GM12878 (cell line): ENCODE measurements around the gene PAK2. TPM values are rescaled to one million over a fixed set of nuclear protein-coding genes. Genes with fewer than 3 reads are reported as not detected.

ENCODE experiments used
- BCL3 ChIP-seq: IDR thresholded peaks from 2 replicates; pipeline ENCODE4 v1.6.1; 2011; ENCODE audit warnings: borderline replicate concordance, low read depth, mild to moderate bottlenecking, moderate library complexity, low read length; ENCODE audit not compliant: insufficient read depth, poor library complexity, severe bottlenecking
- CHD2 ChIP-seq: IDR thresholded peaks from 2 replicates; pipeline ENCODE4 v1.6.1; 2011; ENCODE audit warnings: low read depth, low read length, improper control_type of control experiment, borderline replicate concordance
- FOS ChIP-seq: IDR thresholded peaks from 3 replicates; pipeline ENCODE4 v1.6.1; 2011; ENCODE audit warnings: borderline replicate concordance; ENCODE audit not compliant: insufficient read length; ENCODE audit errors: extremely low read depth
- HDGF ChIP-seq: fragments of 450-650 bp; IDR thresholded peaks from 2 replicates; pipeline ENCODE4 v1.6.1; 2016; ENCODE audit warnings: antibody characterized with exemption
- HSF1 ChIP-seq: fragments of 150-350 bp; IDR thresholded peaks from 2 replicates; pipeline ENCODE4 v1.6.1; 2014; ENCODE audit warnings: mild to moderate bottlenecking, low read depth, low read length
- IKZF1 ChIP-seq: fragments of 450-650 bp; conservative IDR thresholded peaks from 2 replicates; pipeline ENCODE4 v1.6.1; 2017; ENCODE audit warnings: antibody characterized with exemption, mild to moderate bottlenecking
- KDM1A ChIP-seq: fragments of 200-600 bp; sonication (generic); IDR thresholded peaks from 2 replicates; pipeline ENCODE4 v1.6.1; 2016; ENCODE audit warnings: borderline replicate concordance
- LARP7 ChIP-seq: fragments of 450-650 bp; IDR thresholded peaks from 2 replicates; pipeline ENCODE4 v1.6.1; 2017; ENCODE audit warnings: mild to moderate bottlenecking
- MYB ChIP-seq: fragments of 150-350 bp; IDR thresholded peaks from 2 replicates; pipeline ENCODE4 v1.6.1; 2014; ENCODE audit warnings: mild to moderate bottlenecking, low read depth, low read length, borderline replicate concordance
- SREBF1 ChIP-seq: IDR thresholded peaks from 2 replicates; pipeline ENCODE4 v1.6.1; 2012; ENCODE audit warnings: mild to moderate bottlenecking, low read length
- SREBF2 ChIP-seq: IDR thresholded peaks from 2 replicates; pipeline ENCODE4 v1.6.1; 2012; ENCODE audit warnings: mild to moderate bottlenecking, low read length
- SUPT20H ChIP-seq: IDR thresholded peaks from 2 replicates; pipeline ENCODE4 v1.6.1; 2011; ENCODE audit warnings: low read depth, mild to moderate bottlenecking, low read length, moderate library complexity, borderline replicate concordance; ENCODE audit not compliant: control insufficient read depth
- USF1 ChIP-seq: IDR thresholded peaks from 2 replicates; pipeline ENCODE4 v1.6.1; 2011; ENCODE audit warnings: borderline replicate concordance, low read depth, mild to moderate bottlenecking, moderate library complexity, mixed read lengths, low read length; ENCODE audit not compliant: insufficient read depth; ENCODE audit errors: extremely low read length
- ZNF384 ChIP-seq: IDR thresholded peaks from 2 replicates; pipeline ENCODE4 v1.6.1; 2012; ENCODE audit warnings: low read depth, mild to moderate bottlenecking, low read length, improper control_type of control experiment, borderline replicate concordance
- ZZZ3 ChIP-seq: IDR thresholded peaks from 2 replicates; pipeline ENCODE4 v1.6.1; 2011; ENCODE audit warnings: low read depth; ENCODE audit not compliant: control insufficient read depth, insufficient read length
- polyA plus RNA-seq, 11 experiments: library from polyadenylated mRNA; depleted of rRNA in 4 of 11; unstranded in 6 of 11; stranded (reverse) in 5 of 11; fragments of >200 nt; fragmentation: Nextera tagmentation in 4 of 11; fragmentation: Illumina TruSeq in 1 of 11; extraction: Ambion mirVana in 4 of 11; extraction: Trizol in 1 of 11; gene quantifications; 1 replicate in 1 of 11; 2 replicates in 10 of 11; pipeline versions ENCODE4 v1.2.1 to v1.2.3, GENCODE V29; 2011 to 2016; ENCODE audit warnings: inconsistent platforms in 2 of 11, missing spikeins in 2 of 11, low read depth in 1 of 11
- total RNA-seq, 4 experiments: library from RNA; depleted of rRNA in 3 of 4; stranded (reverse); fragments of >200 nt in 3 of 4; fragmentation: Illumina TruSeq in 1 of 4; extraction: Trizol in 1 of 4; gene quantifications; 2 replicates each; pipeline versions ENCODE4 v1.2.1 to v1.2.3, GENCODE V29; 2013 to 2021
- TF ChIP-seq, protein P1 (sequence below): fragments of 450-650 bp; IDR thresholded peaks from 2 replicates; pipeline ENCODE4 v1.6.1; 2017; ENCODE audit warnings: mild to moderate bottlenecking
- TF ChIP-seq, protein P2 (sequence below): IDR thresholded peaks from 2 replicates; pipeline ENCODE4 v1.6.1; 2011; ENCODE audit warnings: low read depth, mild to moderate bottlenecking, low read length, moderate library complexity, borderline replicate concordance; ENCODE audit errors: extremely low read depth
- TF ChIP-seq, protein P3 (sequence below): fragments of 450-650 bp; IDR thresholded peaks from 2 replicates; pipeline ENCODE4 v1.6.1; 2017; ENCODE audit warnings: mild to moderate bottlenecking, moderate library complexity

Gene PAK2
- total and polyA plus RNA-seq, 10 of the 15 experiments (the other 5 are each of a cell fraction or from before 2014, with no cell fraction given): 9.0 to 59.1 (median 27.0) TPM

DNA sequence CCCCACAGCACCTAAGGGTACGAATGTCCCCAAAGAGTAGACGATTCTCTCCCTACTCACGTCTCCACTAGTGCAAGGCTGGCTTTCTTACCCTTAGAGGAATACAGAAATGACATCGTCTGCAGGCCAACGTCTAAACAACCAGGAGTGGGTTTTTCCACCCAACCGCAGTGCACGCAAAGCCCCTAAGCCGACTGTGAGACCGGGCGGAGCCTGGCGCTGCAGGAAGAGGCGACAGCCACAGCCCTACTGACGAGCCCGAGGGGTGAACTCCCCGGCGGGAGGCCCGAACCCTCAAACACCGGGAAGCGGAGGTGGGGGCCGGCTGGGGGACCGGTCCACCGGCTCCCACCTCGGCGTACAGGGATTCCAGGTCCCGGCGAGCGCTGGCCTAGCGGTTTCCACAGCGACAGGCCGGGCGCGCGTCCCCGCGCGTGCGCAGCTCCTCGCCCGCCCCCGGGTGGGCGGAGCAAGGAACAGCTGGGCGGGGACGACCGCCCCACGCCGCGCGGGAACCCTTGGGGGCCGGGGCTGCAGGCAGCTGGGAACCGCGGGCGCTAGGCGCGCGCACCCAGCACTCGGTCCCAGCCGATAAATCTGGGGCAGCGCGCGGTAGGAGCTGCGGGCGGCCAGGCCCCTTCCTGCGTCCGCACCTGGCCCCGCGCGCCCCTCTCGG lies 27.7 kb upstream of the PAK2 start, which contains the start of the genes CEP19 and PIGX (continued):
- TF ChIP-seq, protein P1, sequence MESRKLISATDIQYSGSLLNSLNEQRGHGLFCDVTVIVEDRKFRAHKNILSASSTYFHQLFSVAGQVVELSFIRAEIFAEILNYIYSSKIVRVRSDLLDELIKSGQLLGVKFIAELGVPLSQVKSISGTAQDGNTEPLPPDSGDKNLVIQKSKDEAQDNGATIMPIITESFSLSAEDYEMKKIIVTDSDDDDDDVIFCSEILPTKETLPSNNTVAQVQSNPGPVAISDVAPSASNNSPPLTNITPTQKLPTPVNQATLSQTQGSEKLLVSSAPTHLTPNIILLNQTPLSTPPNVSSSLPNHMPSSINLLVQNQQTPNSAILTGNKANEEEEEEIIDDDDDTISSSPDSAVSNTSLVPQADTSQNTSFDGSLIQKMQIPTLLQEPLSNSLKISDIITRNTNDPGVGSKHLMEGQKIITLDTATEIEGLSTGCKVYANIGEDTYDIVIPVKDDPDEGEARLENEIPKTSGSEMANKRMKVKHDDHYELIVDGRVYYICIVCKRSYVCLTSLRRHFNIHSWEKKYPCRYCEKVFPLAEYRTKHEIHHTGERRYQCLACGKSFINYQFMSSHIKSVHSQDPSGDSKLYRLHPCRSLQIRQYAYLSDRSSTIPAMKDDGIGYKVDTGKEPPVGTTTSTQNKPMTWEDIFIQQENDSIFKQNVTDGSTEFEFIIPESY: no peak
- no peak for TF ChIP-seq KDM1A
- TF ChIP-seq, protein P2, sequence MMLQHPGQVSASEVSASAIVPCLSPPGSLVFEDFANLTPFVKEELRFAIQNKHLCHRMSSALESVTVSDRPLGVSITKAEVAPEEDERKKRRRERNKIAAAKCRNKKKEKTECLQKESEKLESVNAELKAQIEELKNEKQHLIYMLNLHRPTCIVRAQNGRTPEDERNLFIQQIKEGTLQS: no peak
- no peak for TF ChIP-seq USF1
- TF ChIP-seq, protein P3, sequence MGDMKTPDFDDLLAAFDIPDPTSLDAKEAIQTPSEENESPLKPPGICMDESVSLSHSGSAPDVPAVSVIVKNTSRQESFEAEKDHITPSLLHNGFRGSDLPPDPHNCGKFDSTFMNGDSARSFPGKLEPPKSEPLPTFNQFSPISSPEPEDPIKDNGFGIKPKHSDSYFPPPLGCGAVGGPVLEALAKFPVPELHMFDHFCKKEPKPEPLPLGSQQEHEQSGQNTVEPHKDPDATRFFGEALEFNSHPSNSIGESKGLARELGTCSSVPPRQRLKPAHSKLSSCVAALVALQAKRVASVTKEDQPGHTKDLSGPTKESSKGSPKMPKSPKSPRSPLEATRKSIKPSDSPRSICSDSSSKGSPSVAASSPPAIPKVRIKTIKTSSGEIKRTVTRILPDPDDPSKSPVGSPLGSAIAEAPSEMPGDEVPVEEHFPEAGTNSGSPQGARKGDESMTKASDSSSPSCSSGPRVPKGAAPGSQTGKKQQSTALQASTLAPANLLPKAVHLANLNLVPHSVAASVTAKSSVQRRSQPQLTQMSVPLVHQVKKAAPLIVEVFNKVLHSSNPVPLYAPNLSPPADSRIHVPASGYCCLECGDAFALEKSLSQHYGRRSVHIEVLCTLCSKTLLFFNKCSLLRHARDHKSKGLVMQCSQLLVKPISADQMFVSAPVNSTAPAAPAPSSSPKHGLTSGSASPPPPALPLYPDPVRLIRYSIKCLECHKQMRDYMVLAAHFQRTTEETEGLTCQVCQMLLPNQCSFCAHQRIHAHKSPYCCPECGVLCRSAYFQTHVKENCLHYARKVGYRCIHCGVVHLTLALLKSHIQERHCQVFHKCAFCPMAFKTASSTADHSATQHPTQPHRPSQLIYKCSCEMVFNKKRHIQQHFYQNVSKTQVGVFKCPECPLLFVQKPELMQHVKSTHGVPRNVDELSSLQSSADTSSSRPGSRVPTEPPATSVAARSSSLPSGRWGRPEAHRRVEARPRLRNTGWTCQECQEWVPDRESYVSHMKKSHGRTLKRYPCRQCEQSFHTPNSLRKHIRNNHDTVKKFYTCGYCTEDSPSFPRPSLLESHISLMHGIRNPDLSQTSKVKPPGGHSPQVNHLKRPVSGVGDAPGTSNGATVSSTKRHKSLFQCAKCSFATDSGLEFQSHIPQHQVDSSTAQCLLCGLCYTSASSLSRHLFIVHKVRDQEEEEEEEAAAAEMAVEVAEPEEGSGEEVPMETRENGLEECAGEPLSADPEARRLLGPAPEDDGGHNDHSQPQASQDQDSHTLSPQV: peak; percentile 63; the same call in 1 of the 2 replicates
- TF ChIP-seq HSF1: no peak
- TF ChIP-seq SREBF1: no peak
- no peak for TF ChIP-seq BCL3
- no peak for TF ChIP-seq FOS
- no peak for TF ChIP-seq SUPT20H
- TF ChIP-seq LARP7: peak; percentile 96
- no peak for TF ChIP-seq SREBF2
- peak; percentile 64; the same call in 1 of the 2 replicates for TF ChIP-seq HDGF
- TF ChIP-seq CHD2: no peak
- no peak for TF ChIP-seq MYB
- no peak for TF ChIP-seq ZNF384
- no peak for TF ChIP-seq ZZZ3
- peak; percentile 92 for TF ChIP-seq IKZF1
